Activated gamma-delta T cell treated with Interleukin-2 at 50 U/mL for 16 hours (primary cell): ENCODE results near the gene U2AF1L4.
A peak's percentile ranks its signal among the peaks of the same experiment; 100 is the strongest.

Experiments
- DNase-seq: peaks from one replicate; pipeline ENCODE4 v3.0.0-alpha.2; 2020

The U2AF1L4 gene

GRCh38 chr19:35745328-35746086, at the start of gene U2AF1L4, which contains the start of gene PSENEN:
Gene U2AF1L4, minus strand, starts transcription at chr19:35745418. Its CDS starts 27 bp downstream, at chr19:35745391.
Gene PSENEN, plus strand, starts transcription at chr19:35745651. Its CDS starts 280 bp downstream, at chr19:35745931.
- peak; percentile 96 for DNase-seq

GRCh38 chr19:35793381-35794165, 48.4 kb upstream of the U2AF1L4 start:
- no peak for DNase-seq

- DNase-seq = no peak
These were observed 47.7 kb upstream of the U2AF1L4 start for GRCh38 chr19:35792888-35793287.

GRCh38 chr19:35792312-35792711, 47.1 kb upstream of the U2AF1L4 start:
- DNase-seq = no peak

- DNase-seq = no peak
These were observed 46.6 kb upstream of the U2AF1L4 start for GRCh38 chr19:35791814-35792279.

GRCh38 chr19:35790981-35791813, 46.0 kb upstream of the U2AF1L4 start:
- no peak for DNase-seq

GRCh38 chr19:35789978-35790944, 45.0 kb upstream of the U2AF1L4 start:
- no peak for DNase-seq

- no peak for DNase-seq
These were observed 44.2 kb upstream of the U2AF1L4 start for GRCh38 chr19:35789195-35789977.

GRCh38 chr19:35788205-35788960, 43.2 kb upstream of the U2AF1L4 start:
- DNase-seq = no peak

GRCh38 chr19:35787227-35787799, 42.1 kb upstream of the U2AF1L4 start:
- no peak for DNase-seq

- DNase-seq = no peak
These were observed 41.3 kb upstream of the U2AF1L4 start for GRCh38 chr19:35786299-35787160.

GRCh38 chr19:35785339-35785627, 40.1 kb upstream of the U2AF1L4 start:
- no peak for DNase-seq

GRCh38 chr19:35784503-35785338, 39.5 kb upstream of the U2AF1L4 start:
- DNase-seq = no peak

- DNase-seq = no peak
These were observed 38.5 kb upstream of the U2AF1L4 start for GRCh38 chr19:35783469-35784434.

- DNase-seq = no peak
These were observed 37.4 kb upstream of the U2AF1L4 start for GRCh38 chr19:35782589-35782988.

- no peak for DNase-seq
These were observed 36.4 kb upstream of the U2AF1L4 start for GRCh38 chr19:35781650-35782049.

GRCh38 chr19:35780717-35781116, 35.5 kb upstream of the U2AF1L4 start:
- DNase-seq = no peak
